Pancreas (tissue), 10 donors: ENCODE results near the gene CHST8. TPM values are rescaled to one million over a fixed set of nuclear protein-coding genes. Genes with fewer than 3 reads are reported as not detected.
A peak's percentile ranks its signal among the peaks of the same experiment; 100 is the strongest.
"Not testable (repeated sequence)": the region's sequence is repeated elsewhere in the genome, so short reads cannot be mapped to it uniquely, and the experiment has no call there.

Source experiments
- ATAC-seq, 4 donors: fragments of 200-7000 bp; cut with Tn5 transposase; one replicate each; pipeline versions ENCODE4 v1.8.0 to v1.9.1; 2020; ENCODE audit warnings: mild to moderate bottlenecking in 4 of 4, moderate library complexity in 4 of 4
- DNase-seq, 6 donors: peaks; one replicate each; pipeline ENCODE4 v3.0.0-alpha.2; 2020
- FAIRE-seq: peaks from 2 replicates; lab custom pipeline; 2012; peaks lifted over from hg19 to GRCh38; lab: Jason Lieb, UNC
- H3K27ac ChIP-seq, 4 donors: fragments of 200-600 bp; sonication (generic); 1 replicate in 3 of 4; 2 replicates in 1 of 4; pipeline versions ENCODE4 v1.5.0 to v1.8.0; 2020
- H3K27me3 ChIP-seq, 4 donors: fragments of 200-600 bp; one replicate each; pipeline ENCODE4 v1.8.0; 2021
- H3K36me3 ChIP-seq, 3 donors: fragments of 200-600 bp; sonication (generic) in 1 of 3; one replicate each; pipeline versions ENCODE4 v1.5.0 to v1.8.0; 2020 to 2021
- H3K4me1 ChIP-seq, 3 donors: fragments of 200-600 bp; one replicate each; pipeline ENCODE4 v1.8.0; 2021
- H3K4me3 ChIP-seq, 4 donors: fragments of 200-600 bp; sonication (generic) in 2 of 4; one replicate each; pipeline versions ENCODE4 v1.5.0 to v1.8.0; 2020 to 2021
- H3K9me3 ChIP-seq, 4 donors: fragments of 200-600 bp; one replicate each; pipeline ENCODE4 v1.8.0; 2021
- WGBS, 2 donors: extraction: QIAGEN DNeasy Blood & Tissue Kit; methylation state at CpG; one replicate each; pipeline ENCODE4 v1.1.7; 2013; 5-methylcytosine and 5-hydroxymethylcytosine counted together
- intact Hi-C, 3 donors: fragments of 100-400 bp; cut with DNase I; formaldehyde crosslinking; loops; one replicate each; pipeline versions ENCODE4 v1.11.1 to v1.14.2; 2022
- polyA plus RNA-seq, 2 donors: library from polyadenylated mRNA; stranded (reverse); fragments of 200-250 nt; gene quantifications; one replicate each; pipeline ENCODE4 v1.2.3, GENCODE V29; 2013
- total RNA-seq, 6 donors: library from RNA; stranded (reverse); fragmentation: NEBNext Ultra II Directional in 4 of 6; extraction: Animal tissue kit (Norgen Biotek cat#: 25700) in 4 of 6; gene quantifications; one replicate each; pipeline versions ENCODE4 v1.2.1 to v1.2.4, GENCODE V29; 2021 to 2023
- TF ChIP-seq, protein P1 (sequence below), 4 donors: fragments of 200-600 bp; sonication (generic) in 3 of 4; IDR thresholded peaks; one replicate each; pipeline versions ENCODE4 v1.5.0 to v1.8.0; 2021; ENCODE audit warnings: antibody characterized with exemption in 4 of 4
- donor health status: healthy with polysubstance abuse.
- donor health status: DM: no; HTN: no; CAD: no; lungs with moderate emphysema.
- donor health status: DM: no; HTN: no; CAD: no.
- donor health status: control.
- donor health status: control.
- donor health status: Bipolar disorder and iron deficiency.
- donor health status: DM: yes; HTN: yes; CAD: no.
- donor health status: DM: no; HTN: no; CAD: no.
- donor health status: DM: no; HTN: no; CAD: no.
- donor health status: DM: yes; HTN: yes; CAD: no.

Gene CHST8
- total and polyA plus RNA-seq, 8 donors = 0.41 to 3.6 (median 0.89) TPM

DNA sequence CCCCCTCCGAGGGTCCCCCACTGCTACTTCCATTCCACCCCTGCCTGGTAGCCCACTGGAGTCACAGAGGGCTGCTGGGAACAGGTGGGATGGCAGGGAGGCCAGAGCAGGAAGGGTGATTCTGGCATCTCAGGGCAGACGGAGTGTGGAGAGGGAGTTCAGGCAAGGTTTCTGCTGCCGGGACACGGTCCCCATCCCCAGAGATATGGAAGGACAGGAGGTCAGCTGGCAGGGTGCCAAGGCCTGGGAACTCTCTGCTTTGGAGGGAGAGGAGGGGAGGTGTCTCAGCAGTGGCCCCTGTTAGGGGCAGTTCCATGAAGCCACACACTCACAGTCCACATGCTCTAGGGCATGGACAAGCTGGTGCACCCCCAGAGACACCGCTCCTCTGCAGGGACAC lies 68.1 kb downstream of the CHST8 start:
- H3K9me3 ChIP-seq = no peaks in the 10 kb centered on the region
- FAIRE-seq (no peak), DNase-seq (peak in 1 of 6 donors; percentile 66), ATAC-seq (no peak)
- no peak overlapping the region for H3K4me3 ChIP-seq
- WGBS, 2 donors = 36 to 60% methylated on average over 5 of the region's 5 CpGs
- intact Hi-C loops = no loop called here
- TF ChIP-seq, protein P1, sequence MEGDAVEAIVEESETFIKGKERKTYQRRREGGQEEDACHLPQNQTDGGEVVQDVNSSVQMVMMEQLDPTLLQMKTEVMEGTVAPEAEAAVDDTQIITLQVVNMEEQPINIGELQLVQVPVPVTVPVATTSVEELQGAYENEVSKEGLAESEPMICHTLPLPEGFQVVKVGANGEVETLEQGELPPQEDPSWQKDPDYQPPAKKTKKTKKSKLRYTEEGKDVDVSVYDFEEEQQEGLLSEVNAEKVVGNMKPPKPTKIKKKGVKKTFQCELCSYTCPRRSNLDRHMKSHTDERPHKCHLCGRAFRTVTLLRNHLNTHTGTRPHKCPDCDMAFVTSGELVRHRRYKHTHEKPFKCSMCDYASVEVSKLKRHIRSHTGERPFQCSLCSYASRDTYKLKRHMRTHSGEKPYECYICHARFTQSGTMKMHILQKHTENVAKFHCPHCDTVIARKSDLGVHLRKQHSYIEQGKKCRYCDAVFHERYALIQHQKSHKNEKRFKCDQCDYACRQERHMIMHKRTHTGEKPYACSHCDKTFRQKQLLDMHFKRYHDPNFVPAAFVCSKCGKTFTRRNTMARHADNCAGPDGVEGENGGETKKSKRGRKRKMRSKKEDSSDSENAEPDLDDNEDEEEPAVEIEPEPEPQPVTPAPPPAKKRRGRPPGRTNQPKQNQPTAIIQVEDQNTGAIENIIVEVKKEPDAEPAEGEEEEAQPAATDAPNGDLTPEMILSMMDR (IDR thresholded peaks at IDR 0.05) = no peak
- H3K27ac ChIP-seq = no peak overlapping the region
- H3K36me3 ChIP-seq = no peaks in the 10 kb centered on the region
- no peaks in the 10 kb centered on the region for H3K4me1 ChIP-seq
- H3K27me3 ChIP-seq = peaks cover 0 to 8% (median 2%) of the 10 kb centered on the region in 4 donors

- Histone ChIP-seq H3K27ac (no peak overlapping the region), H3K9me3 (no peaks in the 10 kb centered on the region), H3K4me3 (no peak overlapping the region), H3K4me1 (no peaks in the 10 kb centered on the region), H3K36me3 (no peaks in the 10 kb centered on the region), H3K27me3 (peaks cover 0 to 8% (median 2%) of the 10 kb centered on the region in 4 donors)
- TF ChIP-seq, protein P1 (IDR thresholded peaks at IDR 0.05) = no peak
- ATAC-seq = no peak
- WGBS, 2 donors = 59 to 78% methylated on average over 20 of the region's 20 CpGs
- intact Hi-C loops = no loop called here
- peak in 1 of 6 donors; percentile 44 for DNase-seq
- FAIRE-seq = no peak
Measured at GRCh38 chr19:33690378-33691029, 68.8 kb downstream of the CHST8 start.

GRCh38 chr19:33691030-33691427 lies 69.3 kb downstream of the CHST8 start:
- ATAC-seq (no peak), FAIRE-seq (no peak), DNase-seq (peak in 1 of 6 donors; percentile 32)
- Histone ChIP-seq H3K4me3 (no peak overlapping the region), H3K27ac (no peak overlapping the region), H3K4me1 (no peaks in the 10 kb centered on the region), H3K9me3 (no peaks in the 10 kb centered on the region), H3K36me3 (no peaks in the 10 kb centered on the region), H3K27me3 (peaks cover 0 to 8% (median 0%) of the 10 kb centered on the region in 4 donors)
- intact Hi-C loops = no loop called here
- TF ChIP-seq, protein P1 (IDR thresholded peaks at IDR 0.05) = no peak
- WGBS, 2 donors = 67 to 84% methylated on average over 12 of the region's 12 CpGs

DNA sequence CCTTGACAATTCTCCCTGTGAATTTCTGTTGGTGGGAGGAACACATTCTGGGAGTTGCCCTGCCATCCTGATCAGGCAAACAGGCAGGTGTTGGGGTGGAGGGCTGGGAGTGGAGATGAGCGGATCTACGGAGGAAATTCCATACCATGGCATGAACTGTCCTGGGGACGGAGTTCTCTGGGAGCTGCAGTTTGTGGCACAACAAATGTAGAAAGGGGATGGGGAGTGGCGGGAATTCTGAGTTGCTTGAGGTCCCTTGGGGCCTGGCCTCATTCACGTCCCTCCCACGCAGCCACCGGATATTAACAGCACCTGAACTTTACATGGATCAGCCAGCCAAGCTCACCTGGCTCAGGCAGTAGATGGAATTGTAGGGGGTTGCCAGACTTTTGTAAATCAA lies 70.0 kb downstream of the CHST8 start:
- Histone ChIP-seq H3K4me1 (no peaks in the 10 kb centered on the region), H3K4me3 (no peak overlapping the region), H3K27me3 (peaks cover 0 to 8% (median 0%) of the 10 kb centered on the region in 4 donors), H3K27ac (no peak overlapping the region), H3K9me3 (no peaks in the 10 kb centered on the region), H3K36me3 (no peaks in the 10 kb centered on the region)
- DNase-seq (peak in 1 of 6 donors; percentile 14), ATAC-seq (no peak), FAIRE-seq (no peak)
- WGBS, 2 donors = 56 to 74% methylated on average over 7 of the region's 7 CpGs
- TF ChIP-seq, protein P1 (IDR thresholded peaks at IDR 0.05) = no peak
- intact Hi-C loops = no loop called here

- Histone ChIP-seq H3K9me3 (no peaks in the 10 kb centered on the region), H3K36me3 (no peaks in the 10 kb centered on the region), H3K4me1 (no peaks in the 10 kb centered on the region), H3K27me3 (peaks cover 0 to under 1% (median 0%) of the 10 kb centered on the region in 4 donors), H3K4me3 (no peak overlapping the region), H3K27ac (no peak overlapping the region)
- 47 to 72% methylated on average over 3 of the region's 3 CpGs for WGBS, 2 donors
- FAIRE-seq (no peak), ATAC-seq (no peak), DNase-seq (no peak)
- TF ChIP-seq, protein P1 (IDR thresholded peaks at IDR 0.05) = no peak
- intact Hi-C loops = no loop called here
Measured at GRCh38 chr19:33693678-33694077, 71.9 kb downstream of the CHST8 start.

- ATAC-seq, H3K9me3 ChIP-seq, DNase-seq, H3K4me3 ChIP-seq, FAIRE-seq, H3K4me1 ChIP-seq, H3K36me3 ChIP-seq, H3K27me3 ChIP-seq, intact Hi-C loops, H3K27ac ChIP-seq: not testable (repeated sequence)
- 79 to 88% methylated on average over 3 of the region's 3 CpGs for WGBS, 2 donors
Measured at GRCh38 chr19:33695547-33695946, 73.8 kb downstream of the CHST8 start.
